Measurements from ENCODE around the gene CPB1.
"Not testable (repeated sequence)": the region's sequence is repeated elsewhere in the genome, so short reads cannot be mapped to it uniquely, and the experiment has no call there.

Gene CPB1

GRCh38 chr3:148827585-148827984 lies at the start of gene CPB1:
TSS of gene CPB1 (plus strand) at chr3:148827811. CDS start at chr3:148827824, 13 bp downstream.
- Mint-ChIP-seq H3K9me3 (no peaks in the 10 kb centered on the region), H3K36me3 (ENCODE audit: low read depth) (no peaks in the 10 kb centered on the region), H3K4me1 (ENCODE audit: low read depth) (no peaks in the 10 kb centered on the region), H3K27me3 (peaks cover 3% of the 10 kb centered on the region), H3K27ac (no peak within 1 kb of the TSS), H3K4me3 (no peak within 1 kb of the TSS)
- no peak for DNase-seq

DNA sequence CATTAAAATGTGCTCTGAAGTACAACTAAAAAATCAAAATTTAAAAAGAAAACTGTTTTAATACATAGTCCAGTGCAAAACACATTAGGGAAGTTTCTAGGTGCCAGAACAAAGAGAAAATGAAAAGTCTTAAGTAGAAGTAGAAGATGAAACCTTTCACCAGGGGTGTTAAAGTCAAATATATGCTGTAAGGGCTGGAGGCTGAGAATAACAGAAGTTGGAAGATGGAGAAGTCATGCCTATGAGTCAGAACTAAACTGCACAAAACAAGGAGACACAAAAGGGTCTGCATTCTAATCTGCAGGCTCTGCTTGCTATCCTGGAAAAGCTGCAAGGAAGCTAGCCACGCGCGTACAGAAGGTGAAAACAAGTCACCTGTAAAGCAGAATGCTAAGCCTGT lies 48.7 kb upstream of the CPB1 start:
- Mint-ChIP-seq H3K9me3 (no peaks in the 10 kb centered on the region), H3K4me1 (ENCODE audit: low read depth) (no peaks in the 10 kb centered on the region), H3K27me3 (no peaks in the 10 kb centered on the region), H3K36me3 (ENCODE audit: low read depth) (no peaks in the 10 kb centered on the region), H3K4me3 (no peak overlapping the region), H3K27ac (no peak overlapping the region)
- DNase-seq: no peak

GRCh38 chr3:148785026-148785425 lies 42.6 kb upstream of the CPB1 start:
- H3K4me3 Mint-ChIP-seq; H3K27ac Mint-ChIP-seq; H3K9me3 Mint-ChIP-seq; H3K27me3 Mint-ChIP-seq; H3K36me3 Mint-ChIP-seq (ENCODE audit: low read depth); H3K4me1 Mint-ChIP-seq (ENCODE audit: low read depth); DNase-seq: not testable (repeated sequence)

- not testable (repeated sequence) for H3K36me3 Mint-ChIP-seq (ENCODE audit: low read depth); H3K27ac Mint-ChIP-seq; DNase-seq; H3K4me3 Mint-ChIP-seq; H3K9me3 Mint-ChIP-seq; H3K4me1 Mint-ChIP-seq (ENCODE audit: low read depth); H3K27me3 Mint-ChIP-seq
Measured at GRCh38 chr3:148786159-148786558, 41.5 kb upstream of the CPB1 start.

GRCh38 chr3:148789146-148789545 lies 38.5 kb upstream of the CPB1 start:
- Mint-ChIP-seq H3K27me3 (no peaks in the 10 kb centered on the region), H3K27ac (no peak overlapping the region), H3K4me1 (ENCODE audit: low read depth) (no peaks in the 10 kb centered on the region), H3K9me3 (no peaks in the 10 kb centered on the region), H3K36me3 (ENCODE audit: low read depth) (no peaks in the 10 kb centered on the region), H3K4me3 (no peak overlapping the region)
- no peak for DNase-seq

- Mint-ChIP-seq H3K4me3 (no peak overlapping the region), H3K4me1 (ENCODE audit: low read depth) (no peaks in the 10 kb centered on the region), H3K27me3 (no peaks in the 10 kb centered on the region), H3K36me3 (ENCODE audit: low read depth) (no peaks in the 10 kb centered on the region), H3K9me3 (no peaks in the 10 kb centered on the region), H3K27ac (no peak overlapping the region)
- no peak for DNase-seq
Measured at GRCh38 chr3:148789906-148790305, 37.7 kb upstream of the CPB1 start.

GRCh38 chr3:148790370-148790769 lies 37.2 kb upstream of the CPB1 start:
- Mint-ChIP-seq H3K4me1 (ENCODE audit: low read depth) (no peaks in the 10 kb centered on the region), H3K27ac (no peak overlapping the region), H3K27me3 (no peaks in the 10 kb centered on the region), H3K36me3 (ENCODE audit: low read depth) (no peaks in the 10 kb centered on the region), H3K9me3 (no peaks in the 10 kb centered on the region), H3K4me3 (no peak overlapping the region)
- no peak for DNase-seq

DNA sequence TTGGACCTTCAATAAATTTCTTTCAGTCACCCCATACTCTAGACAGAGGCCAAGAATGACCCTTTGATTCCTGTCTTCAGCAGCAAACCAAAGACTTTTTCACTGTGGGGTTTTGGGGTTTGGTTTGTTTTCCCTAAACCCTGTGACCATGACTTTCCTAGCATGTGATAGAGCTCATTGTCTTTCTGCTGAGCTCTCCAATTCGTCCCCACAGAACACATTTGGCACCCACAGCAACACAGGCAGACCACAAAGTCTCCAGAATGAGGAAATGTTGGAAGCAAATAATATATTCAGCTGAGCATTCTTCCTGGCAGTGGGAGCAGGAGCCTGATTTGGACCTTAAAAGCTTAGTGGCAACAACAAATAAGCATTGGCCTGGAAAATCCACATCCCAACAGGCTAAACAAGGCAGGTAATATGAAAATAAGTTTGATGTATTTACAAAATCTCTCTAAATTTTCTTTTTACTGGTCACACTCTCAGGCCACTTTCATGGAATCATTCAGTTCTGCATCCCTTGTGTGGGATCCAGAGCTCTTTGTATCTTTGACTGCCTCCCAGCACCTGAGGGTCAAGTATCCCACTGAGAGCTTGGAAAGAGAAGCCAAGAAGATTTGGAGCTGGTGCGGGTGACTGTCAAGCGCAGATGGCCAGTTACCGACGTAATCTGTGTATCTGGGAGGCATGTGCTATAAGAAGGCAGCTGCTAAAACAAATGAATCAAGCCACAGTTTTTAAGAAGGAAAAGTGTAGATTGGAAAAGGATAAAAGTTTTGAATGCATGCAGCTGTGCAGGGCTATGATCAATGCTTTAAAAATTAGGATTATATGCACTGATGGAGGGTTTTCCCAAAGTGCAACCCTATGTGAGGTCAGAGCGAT lies 36.5 kb upstream of the CPB1 start:
- no peak for DNase-seq
- no peaks in the 10 kb centered on the region for H3K4me1 Mint-ChIP-seq (ENCODE audit: low read depth)

DNA sequence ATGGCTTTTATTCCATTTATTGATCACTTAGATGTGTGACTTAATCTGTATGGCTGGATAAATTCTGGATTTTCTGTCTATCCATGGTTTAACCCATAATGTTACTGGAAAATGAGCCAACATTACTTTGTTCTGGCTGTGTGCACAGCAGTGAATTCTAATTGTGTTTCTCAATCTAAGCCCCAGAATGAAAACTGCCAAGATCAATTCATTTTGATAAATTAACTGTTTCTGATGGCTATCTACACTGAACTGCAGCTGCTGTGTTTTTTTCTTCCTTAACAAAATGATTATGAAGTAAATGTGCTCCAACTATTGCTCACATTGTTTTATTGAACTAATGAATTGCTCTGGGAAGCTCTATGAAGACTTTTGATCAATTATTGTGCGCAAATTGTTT lies 35.7 kb upstream of the CPB1 start:
- Mint-ChIP-seq H3K4me1 (ENCODE audit: low read depth) (no peaks in the 10 kb centered on the region), H3K9me3 (no peaks in the 10 kb centered on the region), H3K36me3 (ENCODE audit: low read depth) (no peaks in the 10 kb centered on the region), H3K27ac (no peak overlapping the region), H3K4me3 (no peak overlapping the region), H3K27me3 (no peaks in the 10 kb centered on the region)
- DNase-seq: no peak

More for the DNA sequence above, 36.5 kb upstream of the CPB1 start:
- H3K9me3 Mint-ChIP-seq: no peaks in the 10 kb centered on the region
- H3K36me3 Mint-ChIP-seq (ENCODE audit: low read depth): no peaks in the 10 kb centered on the region
- H3K27me3 Mint-ChIP-seq: no peaks in the 10 kb centered on the region
- H3K27ac Mint-ChIP-seq: no peak overlapping the region
- no peak overlapping the region for H3K4me3 Mint-ChIP-seq

- Mint-ChIP-seq H3K36me3 (ENCODE audit: low read depth) (no peaks in the 10 kb centered on the region), H3K27me3 (no peaks in the 10 kb centered on the region), H3K9me3 (no peaks in the 10 kb centered on the region), H3K4me1 (ENCODE audit: low read depth) (no peaks in the 10 kb centered on the region), H3K4me3 (no peak overlapping the region), H3K27ac (no peak overlapping the region)
- DNase-seq: no peak
Measured at GRCh38 chr3:148792516-148792915, 35.1 kb upstream of the CPB1 start.

GRCh38 chr3:148796799-148797198 lies 30.8 kb upstream of the CPB1 start:
- H3K4me1 Mint-ChIP-seq (ENCODE audit: low read depth): no peaks in the 10 kb centered on the region
- H3K36me3 Mint-ChIP-seq (ENCODE audit: low read depth): no peaks in the 10 kb centered on the region
- no peak for DNase-seq
- no peak overlapping the region for H3K4me3 Mint-ChIP-seq
- no peaks in the 10 kb centered on the region for H3K9me3 Mint-ChIP-seq
- no peak overlapping the region for H3K27ac Mint-ChIP-seq
- no peaks in the 10 kb centered on the region for H3K27me3 Mint-ChIP-seq

DNA sequence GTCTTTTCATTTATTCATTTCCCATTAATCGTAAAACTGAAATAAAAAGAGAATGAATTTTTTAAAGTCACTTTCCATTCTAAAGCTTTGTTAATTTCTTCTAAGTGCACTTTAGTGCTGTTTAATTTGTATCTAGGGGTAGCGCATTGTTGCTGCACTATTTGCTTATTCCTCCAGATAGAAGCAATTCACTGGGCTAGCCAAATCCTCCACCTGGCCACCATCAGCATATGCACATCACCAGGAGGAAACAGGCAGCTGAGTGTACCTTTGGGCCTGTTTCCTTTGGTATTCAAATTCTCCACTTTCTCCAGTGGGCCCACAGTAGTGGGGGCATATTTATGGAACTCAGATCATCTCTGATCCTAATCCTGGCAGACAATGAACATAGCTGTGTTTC lies 29.8 kb upstream of the CPB1 start:
- H3K27me3 Mint-ChIP-seq: no peaks in the 10 kb centered on the region
- H3K36me3 Mint-ChIP-seq (ENCODE audit: low read depth): no peaks in the 10 kb centered on the region
- H3K9me3 Mint-ChIP-seq: no peaks in the 10 kb centered on the region
- H3K4me3 Mint-ChIP-seq: no peak overlapping the region
- no peaks in the 10 kb centered on the region for H3K4me1 Mint-ChIP-seq (ENCODE audit: low read depth)
- no peak for DNase-seq
- H3K27ac Mint-ChIP-seq: no peak overlapping the region

- H3K36me3 Mint-ChIP-seq (ENCODE audit: low read depth): no peaks in the 10 kb centered on the region
- H3K4me3 Mint-ChIP-seq: no peak overlapping the region
- H3K9me3 Mint-ChIP-seq: no peaks in the 10 kb centered on the region
- no peaks in the 10 kb centered on the region for H3K27me3 Mint-ChIP-seq
- no peaks in the 10 kb centered on the region for H3K4me1 Mint-ChIP-seq (ENCODE audit: low read depth)
- H3K27ac Mint-ChIP-seq: no peak overlapping the region
- no peak for DNase-seq
Measured at GRCh38 chr3:148800414-148800813, 27.2 kb upstream of the CPB1 start.

- Mint-ChIP-seq H3K36me3 (ENCODE audit: low read depth) (no peaks in the 10 kb centered on the region), H3K4me1 (ENCODE audit: low read depth) (no peaks in the 10 kb centered on the region), H3K27ac (no peak overlapping the region), H3K4me3 (no peak overlapping the region), H3K27me3 (peaks cover 7% of the 10 kb centered on the region), H3K9me3 (no peaks in the 10 kb centered on the region)
- no peak for DNase-seq
Measured at GRCh38 chr3:148809835-148810234, 17.8 kb upstream of the CPB1 start.

DNA sequence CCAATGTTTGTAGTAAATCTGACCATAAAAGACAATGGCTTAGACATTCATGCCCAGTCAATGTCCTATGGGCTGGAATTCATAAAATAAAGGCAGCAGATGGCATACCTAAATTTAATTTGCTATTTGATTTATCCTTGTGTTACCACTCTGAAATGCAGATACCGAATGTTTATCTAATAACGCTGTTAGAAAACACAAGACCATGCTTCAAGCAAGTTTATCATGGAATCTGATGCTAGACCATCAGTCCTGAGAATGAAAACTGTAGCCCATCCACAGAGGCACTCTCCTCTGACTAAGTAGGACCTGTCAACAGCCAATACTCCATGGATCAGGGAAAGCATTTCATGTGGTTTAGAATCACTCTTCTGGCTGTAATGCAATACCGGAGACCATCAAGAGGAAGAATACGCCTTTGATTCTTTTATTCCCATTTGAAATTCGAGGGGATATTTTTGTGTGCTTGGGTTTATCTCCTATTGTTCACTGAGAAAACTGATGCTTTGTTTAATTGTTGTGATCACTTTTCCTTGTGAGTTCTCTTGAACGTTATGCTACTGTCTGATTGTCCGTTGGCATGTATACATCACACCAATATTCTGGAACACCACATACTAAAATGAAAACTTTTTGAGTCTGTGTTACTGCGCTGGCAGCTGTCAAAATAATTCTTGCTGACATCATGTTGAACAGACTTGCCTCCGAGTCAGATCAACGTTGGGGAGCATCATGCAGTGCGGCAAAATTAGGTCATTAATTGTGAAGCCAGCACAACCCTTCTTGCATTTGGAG lies 12.1 kb upstream of the CPB1 start:
- DNase-seq: no peak
- Mint-ChIP-seq H3K36me3 (ENCODE audit: low read depth) (no peaks in the 10 kb centered on the region), H3K9me3 (no peaks in the 10 kb centered on the region), H3K4me1 (ENCODE audit: low read depth) (no peaks in the 10 kb centered on the region), H3K27ac (no peak overlapping the region), H3K27me3 (peaks cover 10% of the 10 kb centered on the region), H3K4me3 (no peak overlapping the region)
